ENCODE results near the gene HSD17B12.

Gene HSD17B12

DNA sequence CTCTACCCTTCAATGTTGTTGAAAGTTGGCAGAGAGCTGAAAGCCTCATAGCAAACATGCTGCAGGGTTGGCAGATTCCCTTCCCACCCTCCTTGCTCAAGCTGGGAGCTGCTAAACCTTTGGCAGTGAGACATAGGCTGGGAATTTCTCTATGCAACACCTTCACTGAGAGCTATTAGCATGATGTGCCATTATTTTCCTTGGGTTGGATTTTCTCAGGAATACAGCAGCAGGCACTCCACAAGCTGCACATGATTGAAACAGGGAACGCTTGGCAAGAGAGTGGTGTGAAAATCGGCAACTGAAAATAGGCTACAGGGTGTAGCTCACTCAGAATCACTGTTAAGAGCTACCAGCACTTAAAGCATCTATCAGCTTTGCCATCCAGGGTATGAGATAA lies 190.5 kb downstream of the HSD17B12 start:
- no peak for DNase-seq (ENCODE audit: low read depth)

DNA sequence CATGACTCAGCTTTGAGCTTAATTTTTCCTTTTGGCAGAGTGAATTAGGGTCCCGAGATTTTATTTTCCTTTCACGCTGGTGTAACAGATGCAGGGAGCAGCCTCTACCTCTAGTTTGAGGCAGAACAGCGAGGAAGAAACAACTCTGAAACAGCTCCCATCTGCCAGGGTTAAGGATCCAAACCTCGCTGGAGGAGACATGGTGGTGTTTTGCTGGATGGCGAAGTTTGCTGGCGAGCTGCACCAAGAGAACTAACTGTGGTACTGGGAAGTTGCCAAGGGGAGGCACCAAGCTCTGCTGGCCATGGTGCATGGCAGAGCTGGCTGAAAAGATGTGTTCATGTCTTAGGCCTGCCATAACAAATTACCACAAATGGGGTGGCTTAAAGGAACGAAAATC lies 192.5 kb downstream of the HSD17B12 start:
- DNase-seq (ENCODE audit: low read depth) = no peak

DNA sequence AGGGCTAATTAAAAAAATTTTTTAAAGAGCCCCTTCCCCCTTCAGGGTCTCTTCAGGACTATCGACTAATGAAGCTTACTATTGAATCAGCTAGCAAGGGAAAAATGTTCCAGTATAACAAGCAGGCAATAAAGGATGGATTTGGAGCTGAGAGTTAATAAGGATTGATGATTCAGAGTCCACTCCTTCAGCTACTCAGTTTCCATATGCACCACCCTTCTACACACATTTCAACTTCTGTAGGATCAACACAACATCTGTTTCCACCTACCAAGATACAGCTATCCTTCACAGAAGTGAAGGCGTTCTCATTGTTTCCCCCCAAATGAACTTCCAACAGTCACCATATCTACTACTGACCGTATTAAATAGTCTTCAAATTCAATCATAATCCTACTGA lies 193.5 kb downstream of the HSD17B12 start:
- no peak for DNase-seq (ENCODE audit: low read depth)

DNA sequence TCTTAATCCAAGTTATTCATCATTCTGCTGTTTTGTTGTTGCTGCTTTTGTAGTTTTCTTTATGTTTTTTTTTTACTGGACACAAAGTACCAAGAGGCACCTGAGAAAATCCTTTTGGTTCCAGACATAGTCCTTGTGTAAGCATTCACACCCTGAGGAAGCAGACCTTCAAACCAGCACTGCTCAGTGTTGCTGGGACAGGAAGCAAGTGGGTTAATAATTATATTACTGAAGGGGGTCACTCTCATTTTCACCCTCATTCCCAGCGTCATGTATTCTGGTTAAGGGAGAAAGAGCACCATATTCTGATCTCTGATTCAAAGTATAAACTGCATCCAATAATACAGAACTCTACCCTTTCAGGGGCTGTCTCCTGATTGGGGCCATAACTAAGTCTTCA lies 194.2 kb downstream of the HSD17B12 start:
- no peak for DNase-seq (ENCODE audit: low read depth)

DNA sequence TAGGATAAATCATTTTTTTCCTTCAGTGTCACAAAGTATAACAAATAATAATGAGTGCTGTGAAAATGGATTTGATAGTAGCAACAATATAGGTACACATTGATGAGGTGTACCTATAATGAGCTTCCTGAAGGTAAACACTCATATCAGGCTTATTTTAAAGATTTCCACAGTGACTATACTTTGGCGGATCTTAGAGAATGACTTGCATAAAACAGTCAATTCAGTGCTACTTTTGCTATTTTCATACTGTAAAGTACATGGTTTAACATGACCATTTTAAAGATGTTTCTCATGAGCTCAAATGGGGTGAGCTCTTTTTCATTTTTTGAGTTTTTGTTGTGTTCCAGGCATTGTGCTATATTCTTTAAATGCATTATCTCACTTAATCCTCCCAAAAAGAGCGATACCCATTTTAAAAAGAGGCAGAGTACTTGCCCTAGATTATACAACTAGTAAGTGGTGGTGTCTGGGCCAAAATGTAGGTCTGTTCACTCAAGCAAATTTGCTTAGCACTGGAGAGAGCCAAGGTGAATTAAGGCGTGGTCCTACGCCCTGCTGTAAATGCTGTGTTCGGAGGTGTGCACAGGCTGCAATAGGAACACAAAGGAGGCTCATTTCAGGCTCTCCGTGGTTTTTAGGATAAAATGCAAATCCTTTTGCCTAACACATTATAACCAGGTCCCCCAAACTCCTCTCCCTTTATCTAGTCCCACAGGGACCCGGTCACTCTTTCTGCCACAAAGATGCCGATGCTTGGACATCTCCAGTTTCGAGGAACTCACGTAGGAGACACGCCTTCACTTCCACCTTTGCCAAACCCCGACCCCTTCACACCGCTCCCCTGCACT lies 199.5 kb downstream of the HSD17B12 start:
- DNase-seq (ENCODE audit: low read depth) = no peak

DNA sequence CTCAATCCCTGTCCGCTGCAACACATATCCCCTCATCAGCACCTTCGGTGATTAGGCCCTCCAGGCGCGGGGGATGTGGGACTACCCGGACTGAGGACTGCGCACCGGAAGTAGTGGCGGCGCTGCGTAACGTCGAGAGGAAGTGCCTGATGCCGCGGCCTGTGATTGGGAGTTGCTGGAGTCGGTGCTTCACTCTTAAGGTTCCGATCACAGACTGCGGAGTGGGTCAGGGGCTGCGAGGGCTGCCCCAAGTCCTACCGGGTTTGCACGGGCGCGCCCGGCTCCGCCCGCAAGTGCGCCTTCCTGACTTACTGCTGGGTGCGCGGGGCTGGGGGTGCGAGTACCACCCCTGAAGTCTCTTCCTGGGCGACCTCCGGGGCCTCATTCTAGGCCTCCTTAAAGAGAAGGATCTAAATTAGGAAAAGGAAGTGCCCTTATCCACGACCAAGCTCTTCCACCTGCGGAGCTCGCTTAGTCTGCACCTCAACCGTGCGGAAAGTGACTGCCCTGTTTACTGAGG lies 200.2 kb downstream of the HSD17B12 start, which contains the start of gene ALKBH3:
Gene ALKBH3, plus strand, starts transcription at position 192 of the 520 bp plus-strand sequence. CDS start 1,822 bp downstream, outside the sequence.
- peak; percentile 83 for DNase-seq (ENCODE audit: low read depth)

DNA sequence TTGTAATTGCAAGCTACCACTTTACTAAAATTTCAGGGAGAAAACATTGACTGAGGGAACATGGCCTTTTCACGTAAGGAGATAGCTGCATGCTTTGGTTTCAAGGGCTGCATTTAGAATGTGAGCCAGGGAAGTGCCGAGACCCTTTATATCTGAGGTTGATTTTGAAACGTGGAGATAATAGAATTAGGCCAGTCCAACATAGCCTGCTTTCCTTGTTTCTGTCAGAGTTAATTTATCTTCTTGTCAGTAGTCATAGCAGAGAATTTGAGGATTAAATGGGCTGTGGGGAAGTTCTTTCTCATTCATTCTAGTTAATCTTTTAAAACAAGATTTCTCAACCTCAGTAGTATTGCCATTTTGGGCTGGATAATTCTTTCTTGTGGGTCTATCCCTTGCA lies 212.3 kb downstream of the HSD17B12 start:
- no peak for DNase-seq (ENCODE audit: low read depth)

DNA sequence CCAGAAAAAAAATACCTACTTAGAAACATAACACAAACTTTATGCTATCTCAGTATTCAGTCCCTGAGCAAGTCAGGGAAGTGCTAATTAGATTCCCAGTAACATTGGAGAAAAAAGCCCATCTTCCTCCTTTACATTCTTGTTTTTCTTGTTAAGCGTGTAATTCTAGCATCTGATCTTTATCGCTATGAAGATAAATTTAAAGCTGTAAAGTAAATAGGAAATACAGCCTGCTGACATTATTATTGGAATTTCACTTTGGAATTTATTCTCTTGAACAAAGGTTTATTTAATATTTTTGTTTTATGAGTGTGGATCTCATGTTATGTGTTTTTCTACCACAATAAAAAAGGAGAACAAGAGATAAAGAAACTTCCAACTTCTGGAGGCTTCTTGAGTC lies 214.0 kb downstream of the HSD17B12 start:
- DNase-seq (ENCODE audit: low read depth) = no peak

DNA sequence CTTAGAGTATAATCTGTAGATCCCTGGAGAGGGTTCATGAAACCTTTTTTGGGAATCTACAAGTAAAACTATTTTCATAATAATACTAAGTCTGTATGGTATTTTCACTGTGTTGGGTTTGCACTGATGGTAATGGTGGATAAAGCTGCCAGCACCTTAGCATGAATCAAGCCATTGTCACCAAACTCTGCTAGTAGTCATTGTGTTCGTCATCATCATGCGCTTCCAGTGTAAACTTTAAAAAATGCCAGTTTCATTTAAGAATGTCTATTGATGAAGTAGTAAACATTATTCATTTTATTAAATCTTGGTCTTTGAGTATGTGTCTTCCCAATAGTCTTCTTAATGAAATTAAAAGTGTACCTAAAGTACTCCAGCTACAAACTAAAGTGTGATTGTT lies 215.1 kb downstream of the HSD17B12 start:
- no peak for DNase-seq (ENCODE audit: low read depth)

DNA sequence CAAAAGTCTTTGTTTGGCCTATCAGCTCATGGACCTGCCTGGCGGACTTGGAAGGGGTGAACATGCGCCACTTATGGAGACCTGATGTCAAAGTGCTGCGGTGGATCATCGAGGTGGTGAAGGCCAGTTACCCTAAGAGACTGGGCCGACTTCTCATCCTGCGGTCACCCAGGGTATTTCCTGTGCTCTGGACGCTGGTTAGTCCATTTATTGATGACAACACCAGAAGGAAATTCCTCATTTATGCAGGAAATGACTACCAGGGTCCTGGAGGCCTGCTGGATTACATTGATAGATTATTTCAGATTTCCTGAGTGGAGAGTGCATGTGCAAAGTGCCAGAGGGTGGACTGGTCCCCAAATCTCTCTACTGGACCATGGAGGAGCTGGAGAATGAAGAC lies 218.0 kb downstream of the HSD17B12 start:
- DNase-seq (ENCODE audit: low read depth) = no peak

DNA sequence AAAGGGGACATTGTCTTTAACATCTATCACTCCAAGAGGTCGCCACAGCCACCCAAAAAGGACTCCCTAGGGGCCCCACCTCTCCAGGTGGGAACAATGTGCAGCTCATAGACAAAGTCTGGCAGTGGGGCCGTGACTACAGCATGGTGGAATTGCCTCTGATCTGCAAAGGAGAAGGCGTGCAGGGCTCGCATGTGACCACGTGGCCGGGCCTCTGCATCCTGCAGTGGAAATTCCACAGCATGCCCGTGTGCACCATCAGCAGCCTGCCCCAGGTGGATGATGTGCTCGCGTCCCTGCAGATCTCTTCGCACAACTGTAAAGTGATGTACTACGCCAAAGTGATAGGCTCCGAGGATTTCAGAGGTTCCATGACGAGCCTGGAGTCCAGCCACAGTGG lies 218.6 kb downstream of the HSD17B12 start:
- DNase-seq (ENCODE audit: low read depth) = no peak

DNA sequence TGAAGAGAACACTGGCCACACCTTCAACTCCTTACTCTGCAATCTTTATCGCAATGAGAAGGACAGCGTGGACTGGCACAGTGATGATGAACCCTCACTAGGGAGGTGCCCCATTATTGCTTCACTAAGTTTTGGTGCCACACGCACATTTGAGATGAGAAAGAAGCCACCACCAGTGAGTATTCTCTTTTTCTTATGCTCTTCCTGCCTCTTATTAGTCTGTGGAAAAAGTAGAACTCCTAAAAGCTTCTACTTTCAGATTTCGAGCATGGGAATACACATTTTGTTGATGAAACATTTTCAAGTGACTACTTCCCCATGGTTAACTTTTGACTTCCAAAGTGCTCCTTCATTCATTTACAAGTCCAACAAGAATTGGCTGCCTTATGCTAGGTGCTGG lies 221.0 kb downstream of the HSD17B12 start:
- DNase-seq (ENCODE audit: low read depth) = no peak

DNA sequence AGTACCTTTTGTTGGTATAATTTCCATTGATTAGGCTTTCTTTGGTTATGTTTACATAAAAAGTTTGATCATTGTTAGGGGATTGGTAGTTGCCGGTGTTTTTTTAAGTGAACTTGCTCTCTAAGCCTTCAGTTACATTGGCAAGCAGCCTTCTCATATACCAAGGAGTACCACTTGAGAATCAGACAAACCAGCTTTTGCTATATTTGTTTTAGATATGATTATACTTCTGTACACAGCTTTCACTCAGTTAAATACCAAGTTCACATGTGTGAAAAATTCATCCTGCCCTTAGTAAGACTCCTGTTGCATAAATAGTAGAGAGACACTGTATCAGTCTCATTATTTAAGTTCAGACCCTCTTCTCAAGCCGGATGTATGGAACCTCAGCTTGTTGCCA lies 222.5 kb downstream of the HSD17B12 start:
- DNase-seq (ENCODE audit: low read depth) = no peak

DNA sequence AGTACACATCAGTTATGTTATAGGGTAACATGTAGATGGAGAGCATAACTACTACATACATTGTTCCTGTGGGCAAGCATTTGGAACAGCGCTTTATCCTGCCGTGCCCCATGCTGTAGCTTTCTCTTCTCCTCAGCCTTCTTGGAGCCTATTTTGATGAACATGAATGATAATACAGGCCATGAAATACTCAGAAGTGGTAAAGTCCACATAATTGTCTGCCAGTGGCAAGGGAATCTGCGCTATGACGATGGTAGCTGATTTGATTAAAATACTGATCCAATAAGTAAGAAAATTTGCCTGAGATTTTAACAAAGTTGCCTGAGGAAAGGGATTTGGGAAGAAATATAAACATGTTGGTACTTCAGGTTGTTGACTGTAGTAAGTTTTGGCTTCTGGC lies 223.4 kb downstream of the HSD17B12 start:
- no peak for DNase-seq (ENCODE audit: low read depth)

DNA sequence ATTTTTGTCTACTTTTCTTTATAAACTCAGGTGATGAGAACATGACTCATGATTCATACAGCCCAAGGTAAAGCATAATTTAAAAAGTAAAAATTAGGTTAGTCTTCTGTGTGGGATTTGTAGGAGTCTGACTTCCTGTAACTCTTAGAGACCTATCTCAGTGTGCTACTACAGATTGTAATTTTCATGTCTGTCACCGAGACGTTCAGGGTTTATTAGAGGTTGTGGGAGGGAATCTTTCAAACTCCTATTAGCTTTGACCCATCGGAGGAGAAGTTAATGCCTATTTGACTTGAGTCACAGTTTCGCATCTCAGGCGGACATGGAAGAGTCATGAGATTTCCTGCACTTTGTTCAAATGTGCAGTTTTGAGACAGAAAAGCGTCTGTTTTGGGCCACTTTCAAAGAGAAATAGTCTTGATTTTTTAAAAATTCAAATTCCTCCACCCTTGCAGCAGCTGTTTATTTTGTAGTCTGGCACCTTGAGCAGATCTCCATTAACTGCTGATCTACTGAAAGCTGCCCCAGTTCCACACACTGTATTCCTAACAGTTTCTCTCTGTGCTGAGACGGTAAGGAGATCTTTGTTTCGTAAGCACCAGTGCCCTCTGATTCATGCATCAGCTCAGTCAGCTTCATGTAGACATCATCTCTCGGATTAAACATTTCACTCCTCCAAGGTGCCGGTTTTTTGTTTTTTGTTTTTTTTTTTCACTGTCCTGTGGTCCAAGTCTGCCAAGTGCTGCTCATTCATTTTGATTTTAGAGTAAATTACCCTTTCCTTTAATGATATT lies 224.4 kb downstream of the HSD17B12 start:
- DNase-seq (ENCODE audit: low read depth) = no peak

DNA sequence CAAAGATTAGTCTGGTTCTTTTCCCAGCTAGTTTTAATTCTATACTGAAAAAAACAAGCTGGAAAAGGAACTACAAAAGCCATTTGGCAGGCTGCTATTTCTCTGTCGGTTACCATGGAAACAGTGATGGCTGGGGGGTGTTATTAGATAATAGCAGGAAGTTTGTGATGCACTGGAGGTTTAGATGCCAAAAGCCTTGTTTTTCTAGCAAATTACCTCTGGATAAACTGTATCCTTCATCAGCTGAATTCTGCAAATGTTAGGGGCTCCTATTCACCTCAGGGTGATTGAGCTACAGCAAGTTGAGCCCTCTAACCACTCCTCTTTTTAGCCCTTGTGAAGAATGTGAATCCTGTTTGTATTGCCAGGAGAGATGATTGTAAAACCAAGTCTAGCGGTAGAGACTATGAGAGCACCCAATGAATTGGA lies 225.3 kb downstream of the HSD17B12 start:
- DNase-seq (ENCODE audit: low read depth) = no peak

All from fibroblast of the conjunctiva (primary cell).